SU-DHL-6 (cell line): ENCODE measurements around the gene HEXD.

ENCODE experiments used
- CTCF ChIP-seq: fragments of 200-600 bp; sonication (generic); IDR thresholded peaks from one replicate; pipeline ENCODE4 v1.5.1; 2017; ENCODE audit warnings: antibody characterized with exemption, mild to moderate bottlenecking, low read length, moderate library complexity; ENCODE audit not compliant: insufficient read depth, poor library complexity, severe bottlenecking
- EZH2phosphoT487 ChIP-seq: fragments of 200-600 bp; sonication (generic), shearing (Covaris generic); conservative IDR thresholded peaks from 2 replicates; pipeline ENCODE4 v1.6.1; 2018; ENCODE audit warnings: mild to moderate bottlenecking, antibody characterized with exemption, low read length, moderate library complexity, mixed read lengths

GRCh38 chr17:82412535-82413520 lies 5.3 kb upstream of the HEXD start:
- no peak for TF ChIP-seq CTCF
- no peak for TF ChIP-seq EZH2phosphoT487
